Activated CD8-positive, alpha-beta memory T cell treated with anti-CD3 and anti-CD28 coated beads for 48 hours (primary cell): Measurements from ENCODE around the gene NCAPD2.

Source experiments
- DNase-seq, 3 experiments: peaks; one replicate each; pipeline ENCODE4 v3.0.0-alpha.2; 2020; ENCODE audit warnings: low read depth in 2 of 3, low spot score in 2 of 3

The NCAPD2 gene

GRCh38 chr12:6532051-6532926 is 38.4 kb downstream of the NCAPD2 start:
- peak; percentile 51 to 71 (median 68) for DNase-seq

- peak in 1 of 3 experiments; percentile 46 for DNase-seq
These were observed 39.2 kb downstream of the NCAPD2 start for GRCh38 chr12:6532927-6533652.

GRCh38 chr12:6533653-6533922 is 39.7 kb downstream of the NCAPD2 start:
- peak in 2 of 3 experiments; percentile 45 to 59 for DNase-seq

GRCh38 chr12:6533923-6534694 is 40.2 kb downstream of the NCAPD2 start, which contains the start of gene GAPDH:
TSS of gene GAPDH (plus strand) at chr12:6534517. CDS start at chr12:6534833, 316 bp downstream.
- DNase-seq = peak in 2 of 3 experiments; percentile 83 to 84

GRCh38 chr12:6534695-6534944 is 40.7 kb downstream of the NCAPD2 start:
- DNase-seq = no peak

- DNase-seq = peak in 2 of 3 experiments; percentile 52 to 62
These were observed 41.2 kb downstream of the NCAPD2 start for GRCh38 chr12:6534945-6535696.

- DNase-seq = no peak
These were observed 41.7 kb downstream of the NCAPD2 start for GRCh38 chr12:6535697-6535946.

- DNase-seq = no peak
These were observed 42.3 kb downstream of the NCAPD2 start for GRCh38 chr12:6535960-6536847.

- no peak for DNase-seq
These were observed 43.1 kb downstream of the NCAPD2 start for GRCh38 chr12:6536894-6537579.

- peak in 2 of 3 experiments; percentile 55 to 71 for DNase-seq
These were observed 43.9 kb downstream of the NCAPD2 start for GRCh38 chr12:6537580-6538419.

GRCh38 chr12:6538420-6539313 is 44.8 kb downstream of the NCAPD2 start:
- peak in 1 of 3 experiments; percentile 43 for DNase-seq

GRCh38 chr12:6539314-6539682 is 45.4 kb downstream of the NCAPD2 start:
- DNase-seq = no peak

GRCh38 chr12:6539707-6540134 is 45.8 kb downstream of the NCAPD2 start:
- no peak for DNase-seq

GRCh38 chr12:6540181-6540877 is 46.4 kb downstream of the NCAPD2 start:
- no peak for DNase-seq

- no peak for DNase-seq
These were observed 47.7 kb downstream of the NCAPD2 start for GRCh38 chr12:6541371-6542165.

GRCh38 chr12:6542209-6543009 is 48.5 kb downstream of the NCAPD2 start:
- no peak for DNase-seq
